Neutrophil (primary cell): ENCODE data around the gene KCTD4.
A peak's percentile ranks its signal among the peaks of the same experiment; 100 is the strongest.
"Not testable (repeated sequence)": the region's sequence is repeated elsewhere in the genome, so short reads cannot be mapped to it uniquely, and the experiment has no call there.

Experiments
- H3K27ac ChIP-seq: fragments of 200-600 bp; sonication (generic); 2 replicates; pipeline ENCODE4 v1.5.1; 2016; ENCODE audit warnings: mild to moderate bottlenecking, moderate library complexity
- H3K27me3 ChIP-seq: fragments of 200-600 bp; sonication (generic); 2 replicates; pipeline ENCODE4 v1.6.0; 2016; ENCODE audit warnings: mild to moderate bottlenecking
- H3K36me3 ChIP-seq: fragments of 200-600 bp; sonication (generic); 2 replicates; pipeline ENCODE4 v1.5.1; 2017
- H3K4me1 ChIP-seq, 2 experiments: fragments of 200-600 bp in 1 of 2; sonication (generic) in 1 of 2; 1 replicate in 1 of 2; 2 replicates in 1 of 2; pipeline versions ENCODE4 v1.5.1 to v1.6.1; 2013 to 2016; ENCODE audit warnings: low read depth in 1 of 2, low read length in 1 of 2, mild to moderate bottlenecking in 1 of 2, moderate library complexity in 1 of 2; ENCODE audit not compliant: control insufficient read depth in 1 of 2, insufficient read depth in 1 of 2
- H3K4me3 ChIP-seq, 2 experiments: fragments of 200-600 bp in 1 of 2; sonication (generic) in 1 of 2; 1 replicate in 1 of 2; 2 replicates in 1 of 2; pipeline ENCODE4 v1.5.1; 2013 to 2016; ENCODE audit warnings: low read depth in 1 of 2, low read length in 1 of 2, mild to moderate bottlenecking in 1 of 2, moderate library complexity in 1 of 2
- H3K9me3 ChIP-seq: fragments of 200-600 bp; sonication (generic); 2 replicates; pipeline ENCODE4 v1.5.1; 2016
- CTCF ChIP-seq: fragments of 200-600 bp; sonication (generic); IDR thresholded peaks from 2 replicates; pipeline ENCODE4 v1.5.1; 2016; ENCODE audit warnings: antibody characterized with exemption

KCTD4 gene

GRCh38 chr13:45196096-45196495 lies 4.7 kb downstream of the KCTD4 start:
- Histone ChIP-seq H3K4me3 (no peak overlapping the region), H3K27me3 (no peaks in the 10 kb centered on the region), H3K9me3 (no peaks in the 10 kb centered on the region), H3K4me1 (peaks cover 25 to 27% of the 10 kb centered on the region in 2 experiments), H3K27ac (peak overlapping the region; percentile 5), H3K36me3 (no peaks in the 10 kb centered on the region)
- no peak for TF ChIP-seq CTCF

DNA sequence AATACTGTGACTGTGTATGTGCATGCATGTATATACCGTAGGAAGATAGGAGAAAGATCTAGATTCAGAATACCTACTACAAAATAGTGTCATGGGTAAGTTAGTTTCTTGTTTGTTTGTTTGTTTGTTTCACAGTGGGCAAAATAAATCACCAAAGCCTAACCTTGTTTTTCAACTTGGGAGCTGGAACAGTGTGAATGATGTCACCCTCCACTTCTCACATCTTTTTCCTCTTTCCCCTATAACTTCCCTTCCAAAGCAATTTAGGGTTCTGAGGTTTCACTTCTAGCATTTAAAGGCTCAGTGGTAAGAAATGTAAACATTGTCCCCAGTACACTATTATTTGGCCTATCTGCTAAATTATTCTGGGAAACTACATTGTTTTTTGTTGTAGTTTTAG lies 5.4 kb downstream of the KCTD4 start:
- Histone ChIP-seq H3K27me3 (no peaks in the 10 kb centered on the region), H3K36me3 (no peaks in the 10 kb centered on the region), H3K27ac (peak overlapping the region; percentile 50), H3K4me1 (peaks cover 21% of the 10 kb centered on the region in 2 experiments), H3K9me3 (no peaks in the 10 kb centered on the region), H3K4me3 (no peak overlapping the region)
- TF ChIP-seq CTCF: no peak

- H3K4me3 ChIP-seq: no peak overlapping the region
- peaks cover 11 to 12% of the 10 kb centered on the region in 2 experiments for H3K4me1 ChIP-seq
- H3K27me3 ChIP-seq: no peaks in the 10 kb centered on the region
- no peaks in the 10 kb centered on the region for H3K36me3 ChIP-seq
- no peak for TF ChIP-seq CTCF
- no peaks in the 10 kb centered on the region for H3K9me3 ChIP-seq
- no peak overlapping the region for H3K27ac ChIP-seq
Observed at GRCh38 chr13:45194081-45194939, 6.5 kb downstream of the KCTD4 start.

GRCh38 chr13:45191874-45192273 lies 9.0 kb downstream of the KCTD4 start:
- H3K4me1 ChIP-seq: peaks cover 11 to 12% of the 10 kb centered on the region in 2 experiments
- H3K27ac ChIP-seq: no peak overlapping the region
- no peak for TF ChIP-seq CTCF
- H3K4me3 ChIP-seq: no peak overlapping the region
- H3K36me3 ChIP-seq: no peaks in the 10 kb centered on the region
- H3K9me3 ChIP-seq: no peaks in the 10 kb centered on the region
- no peaks in the 10 kb centered on the region for H3K27me3 ChIP-seq

DNA sequence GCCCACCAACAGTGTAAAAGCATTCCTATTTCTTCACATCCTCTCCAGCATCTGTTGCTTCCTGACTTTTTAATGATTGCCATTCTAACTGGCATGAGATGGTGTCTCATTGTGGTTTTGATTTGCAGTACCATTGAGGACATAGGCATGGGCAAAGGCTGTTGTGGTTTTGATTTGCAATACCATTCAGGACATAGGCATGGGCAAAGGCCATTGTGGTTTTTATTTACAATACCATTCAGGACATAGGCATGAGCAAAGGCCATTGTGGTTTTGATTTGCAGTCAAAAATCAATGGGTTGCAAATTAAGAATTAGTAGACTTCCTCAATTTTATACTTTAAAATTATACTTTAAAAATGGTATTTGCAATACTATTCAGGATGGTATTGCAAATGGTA lies 11.3 kb downstream of the KCTD4 start:
- H3K4me3 ChIP-seq, H3K9me3 ChIP-seq, H3K4me1 ChIP-seq, H3K36me3 ChIP-seq, H3K27me3 ChIP-seq, H3K27ac ChIP-seq: not testable (repeated sequence)

DNA sequence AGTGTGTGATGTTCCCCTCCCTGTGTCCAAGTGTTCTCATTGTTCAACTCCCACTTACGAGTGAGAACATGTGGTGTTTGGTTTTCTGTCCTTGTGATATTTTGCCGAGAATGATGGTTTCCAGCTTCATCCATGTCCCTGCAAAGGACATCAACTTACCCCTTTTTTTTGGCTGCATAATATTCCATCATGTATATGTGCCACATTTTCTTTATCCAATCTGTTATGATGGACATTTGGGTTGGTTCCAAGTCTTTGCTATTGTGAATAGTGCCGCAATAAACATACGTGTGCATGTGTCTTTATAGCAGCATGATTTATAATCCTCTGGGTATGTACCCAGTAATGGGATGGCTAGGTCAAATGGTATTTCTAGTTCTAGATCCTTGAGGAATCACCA lies 11.8 kb downstream of the KCTD4 start:
- not testable (repeated sequence) for H3K9me3 ChIP-seq, H3K4me1 ChIP-seq, H3K27ac ChIP-seq, H3K4me3 ChIP-seq, H3K36me3 ChIP-seq, H3K27me3 ChIP-seq
